ENCODE data around the gene TREML2. TPM values are rescaled to one million over a fixed set of nuclear protein-coding genes. Genes with fewer than 3 reads are reported as not detected.
A peak's percentile ranks its signal among the peaks of the same experiment; 100 is the strongest.

TREML2 gene
- total RNA-seq, 1 donor from 2014 or later = 0.61 TPM

GRCh38 chr6:41201764-41202173 lies 820 bp upstream of the TREML2 start:
- intact Hi-C loops (cut with DNase I) = no loop called here
- no peak overlapping the region for H3K27ac ChIP-seq
- H3K36me3 ChIP-seq = no peaks in the 10 kb centered on the region
- H3K4me3 ChIP-seq = no peak overlapping the region
- peaks cover 5% of the 10 kb centered on the region for H3K4me1 ChIP-seq
- ATAC-seq (no peak), DNase-seq (no peak)
- no peaks in the 10 kb centered on the region for H3K9me3 ChIP-seq
- no peak for TF ChIP-seq CTCF (IDR thresholded peaks at IDR 0.05)
- no peaks in the 10 kb centered on the region for H3K27me3 ChIP-seq

GRCh38 chr6:41200296-41200900 lies 551 bp downstream of the TREML2 start:
- peaks cover 5% of the 10 kb centered on the region for H3K4me1 ChIP-seq
- H3K27ac ChIP-seq = peak overlapping the region; percentile 68
- DNase-seq (no peak), ATAC-seq (peak; percentile 74)
- no peaks in the 10 kb centered on the region for H3K36me3 ChIP-seq
- H3K27me3 ChIP-seq = no peaks in the 10 kb centered on the region
- intact Hi-C loops (cut with DNase I) = no loop called here
- H3K9me3 ChIP-seq = no peaks in the 10 kb centered on the region
- no peak for TF ChIP-seq CTCF (IDR thresholded peaks at IDR 0.05)
- no peak overlapping the region for H3K4me3 ChIP-seq

- ATAC-seq = peak; percentile 10
- intact Hi-C loops (cut with DNase I) = no loop called here
- H3K4me1 ChIP-seq = peaks cover 5% of the 10 kb centered on the region
- no peak for TF ChIP-seq CTCF (IDR thresholded peaks at IDR 0.05)
- peak overlapping the region; percentile 68 for H3K27ac ChIP-seq
- no peak for DNase-seq
- no peak overlapping the region for H3K4me3 ChIP-seq
- H3K9me3 ChIP-seq = no peaks in the 10 kb centered on the region
- no peaks in the 10 kb centered on the region for H3K27me3 ChIP-seq
- H3K36me3 ChIP-seq = no peaks in the 10 kb centered on the region
These were observed 1.2 kb downstream of the TREML2 start for GRCh38 chr6:41199552-41200246.

GRCh38 chr6:41197234-41197633 lies 3.7 kb downstream of the TREML2 start:
- no peaks in the 10 kb centered on the region for H3K36me3 ChIP-seq
- peaks cover 3% of the 10 kb centered on the region for H3K27me3 ChIP-seq
- no peak for TF ChIP-seq CTCF (IDR thresholded peaks at IDR 0.05)
- peaks cover 5% of the 10 kb centered on the region for H3K4me1 ChIP-seq
- no peaks in the 10 kb centered on the region for H3K9me3 ChIP-seq
- H3K4me3 ChIP-seq = no peak overlapping the region
- intact Hi-C loops (cut with DNase I) = no loop called here
- ATAC-seq = no peak
- no peak overlapping the region for H3K27ac ChIP-seq
- no peak for DNase-seq

- Histone ChIP-seq H3K27me3 (peaks cover 3% of the 10 kb centered on the region), H3K27ac (no peak overlapping the region), H3K4me1 (no peaks in the 10 kb centered on the region), H3K9me3 (no peaks in the 10 kb centered on the region), H3K36me3 (no peaks in the 10 kb centered on the region), H3K4me3 (no peak overlapping the region)
- TF ChIP-seq CTCF (IDR thresholded peaks at IDR 0.05) = no peak
- DNase-seq (no peak), ATAC-seq (no peak)
- intact Hi-C loops (cut with DNase I) = no loop called here
These were observed 6.6 kb downstream of the TREML2 start for GRCh38 chr6:41194386-41194785.

Measured in upper lobe of right lung (tissue), 1 donor.